SJCRH30 (cell line): ENCODE data around the gene GPHN. TPM values are rescaled to one million over a fixed set of nuclear protein-coding genes. Genes with fewer than 3 reads are reported as not detected.

ENCODE experiments used
- DNase-seq, 2 experiments: peaks; one replicate each; pipeline ENCODE4 v3.0.0-alpha.2; 2015 to 2020
- H3K27ac ChIP-seq: fragments of 250-450 bp; sonication (Bioruptor Pico); 2 replicates; pipeline ENCODE4 v1.5.1; 2020; ENCODE audit warnings: mild to moderate bottlenecking, moderate library complexity
- H3K27me3 ChIP-seq: fragments of 250-450 bp; sonication (Bioruptor Pico); 2 replicates; pipeline ENCODE4 v1.5.1; 2020; ENCODE audit warnings: mild to moderate bottlenecking, moderate library complexity
- H3K36me3 ChIP-seq: fragments of 250-450 bp; sonication (Bioruptor Pico); 2 replicates; pipeline ENCODE4 v1.5.1; 2020; ENCODE audit warnings: mild to moderate bottlenecking, moderate library complexity
- H3K4me1 ChIP-seq: fragments of 250-450 bp; sonication (Bioruptor Pico); 2 replicates; pipeline ENCODE4 v1.5.1; 2020; ENCODE audit warnings: mild to moderate bottlenecking, moderate library complexity
- H3K4me3 ChIP-seq: fragments of 250-450 bp; sonication (Bioruptor Pico); 2 replicates; pipeline ENCODE4 v1.5.1; 2020; ENCODE audit warnings: mild to moderate bottlenecking, moderate library complexity
- H3K9me3 ChIP-seq: fragments of 250-450 bp; sonication (Bioruptor Pico); replicated peaks from 2 replicates; pipeline ENCODE4 v1.5.1; 2020; ENCODE audit warnings: mild to moderate bottlenecking, moderate library complexity
- total RNA-seq: library from RNA; depleted of rRNA; stranded (reverse); fragments of >200 nt; shearing (Covaris generic); gene quantifications from 2 replicates; pipeline ENCODE4 v1.2.3, GENCODE V29; 2014; rRNA removed

GPHN gene
- 29.6 and 35.6 TPM in 2 replicates for total RNA-seq

- peak; percentile 96 to 97 for DNase-seq
- Histone ChIP-seq H3K27me3 (no peaks in the 10 kb centered on the region), H3K4me3 (peak within 1 kb of the TSS; percentile 80), H3K4me1 (peaks cover 3% of the 10 kb centered on the region; the same call in 1 of the 2 replicates), H3K36me3 (no peaks in the 10 kb centered on the region), H3K27ac (peak within 1 kb of the TSS; percentile 73), H3K9me3 (no peaks in the 10 kb centered on the region)
Observed at GRCh38 chr14:66507722-66508546, at the start of gene GPHN. Gene GPHN, plus strand, starts transcription at chr14:66508147.

GRCh38 chr14:66459603-66460002 lies 48.3 kb upstream of the GPHN start:
- Histone ChIP-seq H3K4me3 (no peak overlapping the region), H3K36me3 (no peaks in the 10 kb centered on the region), H3K27ac (no peak overlapping the region), H3K9me3 (no peaks in the 10 kb centered on the region; the same call in 1 of the 2 replicates), H3K4me1 (no peaks in the 10 kb centered on the region), H3K27me3 (no peaks in the 10 kb centered on the region)
- no peak for DNase-seq

GRCh38 chr14:66464261-66464660 lies 43.7 kb upstream of the GPHN start:
- DNase-seq, result no peak
- Histone ChIP-seq H3K9me3 (peaks cover 3% of the 10 kb centered on the region; the same call in 1 of the 2 replicates), H3K4me3 (no peak overlapping the region), H3K4me1 (no peaks in the 10 kb centered on the region), H3K36me3 (no peaks in the 10 kb centered on the region), H3K27me3 (no peaks in the 10 kb centered on the region), H3K27ac (no peak overlapping the region)

- no peaks in the 10 kb centered on the region for H3K4me1 ChIP-seq
- H3K9me3 ChIP-seq, result peaks cover 4% of the 10 kb centered on the region; the same call in 1 of the 2 replicates
- no peak overlapping the region for H3K27ac ChIP-seq
- H3K36me3 ChIP-seq, result no peaks in the 10 kb centered on the region
- DNase-seq, result no peak
- no peak overlapping the region for H3K4me3 ChIP-seq
- H3K27me3 ChIP-seq, result no peaks in the 10 kb centered on the region
Observed at GRCh38 chr14:66468778-66469367, 39.1 kb upstream of the GPHN start.

GRCh38 chr14:66471584-66471983 lies 36.4 kb upstream of the GPHN start:
- Histone ChIP-seq H3K9me3 (peaks cover 4% of the 10 kb centered on the region; the same call in 1 of the 2 replicates), H3K4me1 (no peaks in the 10 kb centered on the region), H3K36me3 (no peaks in the 10 kb centered on the region), H3K4me3 (no peak overlapping the region), H3K27ac (no peak overlapping the region), H3K27me3 (no peaks in the 10 kb centered on the region)
- no peak for DNase-seq

- H3K27me3 ChIP-seq, result no peaks in the 10 kb centered on the region
- no peak for DNase-seq
Observed at GRCh38 chr14:66472251-66472650, 35.7 kb upstream of the GPHN start.

GRCh38 chr14:66473223-66473622 lies 34.7 kb upstream of the GPHN start:
- Histone ChIP-seq H3K4me1 (no peaks in the 10 kb centered on the region), H3K9me3 (peaks cover 4% of the 10 kb centered on the region; the same call in 1 of the 2 replicates)

More at GRCh38 chr14:66472251-66472650, 35.7 kb upstream of the GPHN start:
- Histone ChIP-seq H3K27ac (no peak overlapping the region), H3K9me3 (peaks cover 4% of the 10 kb centered on the region; the same call in 1 of the 2 replicates), H3K36me3 (no peaks in the 10 kb centered on the region), H3K4me3 (no peak overlapping the region), H3K4me1 (no peaks in the 10 kb centered on the region)

GRCh38 chr14:66476964-66477363 lies 31.0 kb upstream of the GPHN start:
- Histone ChIP-seq H3K9me3 (no peaks in the 10 kb centered on the region), H3K27ac (no peak overlapping the region), H3K36me3 (no peaks in the 10 kb centered on the region), H3K4me1 (no peaks in the 10 kb centered on the region), H3K27me3 (no peaks in the 10 kb centered on the region), H3K4me3 (no peak overlapping the region)
- peak in 1 of 2 experiments; percentile 8 for DNase-seq

More at GRCh38 chr14:66473223-66473622, 34.7 kb upstream of the GPHN start:
- H3K36me3 ChIP-seq, result no peaks in the 10 kb centered on the region
- no peak for DNase-seq
- no peak overlapping the region for H3K4me3 ChIP-seq
- H3K27me3 ChIP-seq, result no peaks in the 10 kb centered on the region
- H3K27ac ChIP-seq, result no peak overlapping the region

GRCh38 chr14:66477567-66477966 lies 30.4 kb upstream of the GPHN start:
- H3K27ac ChIP-seq, result no peak overlapping the region
- H3K9me3 ChIP-seq, result no peaks in the 10 kb centered on the region
- no peak overlapping the region for H3K4me3 ChIP-seq
- H3K27me3 ChIP-seq, result no peaks in the 10 kb centered on the region
- DNase-seq, result no peak
- H3K36me3 ChIP-seq, result no peaks in the 10 kb centered on the region
- no peaks in the 10 kb centered on the region for H3K4me1 ChIP-seq

GRCh38 chr14:66482873-66483272 lies 25.1 kb upstream of the GPHN start:
- DNase-seq, result no peak
- Histone ChIP-seq H3K27ac (no peak overlapping the region), H3K27me3 (no peaks in the 10 kb centered on the region), H3K9me3 (no peaks in the 10 kb centered on the region), H3K4me1 (peaks cover 7% of the 10 kb centered on the region), H3K36me3 (no peaks in the 10 kb centered on the region), H3K4me3 (no peak overlapping the region)

- Histone ChIP-seq H3K4me1 (peaks cover 7% of the 10 kb centered on the region), H3K27ac (no peak overlapping the region), H3K36me3 (no peaks in the 10 kb centered on the region), H3K4me3 (no peak overlapping the region), H3K9me3 (no peaks in the 10 kb centered on the region), H3K27me3 (no peaks in the 10 kb centered on the region)
- DNase-seq, result no peak
Observed at GRCh38 chr14:66483322-66483721, 24.6 kb upstream of the GPHN start.

GRCh38 chr14:66485029-66485428 lies 22.9 kb upstream of the GPHN start:
- no peaks in the 10 kb centered on the region for H3K27me3 ChIP-seq
- no peak overlapping the region for H3K4me3 ChIP-seq
- no peak overlapping the region for H3K27ac ChIP-seq

GRCh38 chr14:66485910-66486421 lies 22.0 kb upstream of the GPHN start, which contains the start of gene CCDC196:
Gene CCDC196, plus strand, starts transcription at chr14:66486371. Its CDS starts 132 bp downstream, at chr14:66486503.
- H3K27ac ChIP-seq, result no peak within 1 kb of the TSS
- H3K4me3 ChIP-seq, result no peak within 1 kb of the TSS
- H3K27me3 ChIP-seq, result no peaks in the 10 kb centered on the region
- H3K4me1 ChIP-seq, result peaks cover 7% of the 10 kb centered on the region
- no peaks in the 10 kb centered on the region for H3K9me3 ChIP-seq
- no peak for DNase-seq
- H3K36me3 ChIP-seq, result no peaks in the 10 kb centered on the region

More at GRCh38 chr14:66485029-66485428, 22.9 kb upstream of the GPHN start:
- Histone ChIP-seq H3K36me3 (no peaks in the 10 kb centered on the region), H3K4me1 (peaks cover 7% of the 10 kb centered on the region), H3K9me3 (no peaks in the 10 kb centered on the region)
- no peak for DNase-seq

GRCh38 chr14:66487164-66487563 lies 20.8 kb upstream of the GPHN start:
- H3K9me3 ChIP-seq, result no peaks in the 10 kb centered on the region
- H3K27me3 ChIP-seq, result no peaks in the 10 kb centered on the region
- no peak overlapping the region for H3K27ac ChIP-seq
- H3K36me3 ChIP-seq, result no peaks in the 10 kb centered on the region
- peak in 1 of 2 experiments; percentile 26 for DNase-seq
- no peak overlapping the region for H3K4me3 ChIP-seq
- peaks cover 7% of the 10 kb centered on the region for H3K4me1 ChIP-seq
